HG03135 (cell line): Measurements from ENCODE around the gene ACOXL.

Source experiments
- ATAC-seq: cut with Tn5 transposase; IDR thresholded peaks from one replicate; pipeline ENCODE4 v1.9.1; 2021; ENCODE audit warnings: mild to moderate bottlenecking, moderate library complexity; ENCODE audit not compliant: unreplicated experiment

ACOXL gene

GRCh38 chr2:110751642-110752041 lies 19.3 kb downstream of the ACOXL start:
- ATAC-seq = no peak

- no peak for ATAC-seq
These were observed 20.5 kb downstream of the ACOXL start for GRCh38 chr2:110752871-110753270.

- ATAC-seq = no peak
These were observed 23.2 kb downstream of the ACOXL start for GRCh38 chr2:110755491-110756078.

GRCh38 chr2:110759411-110759810 lies 27.0 kb downstream of the ACOXL start:
- ATAC-seq = no peak

- ATAC-seq = no peak
These were observed 32.6 kb downstream of the ACOXL start for GRCh38 chr2:110764931-110765330.

GRCh38 chr2:110766291-110766690 lies 33.9 kb downstream of the ACOXL start:
- no peak for ATAC-seq

- no peak for ATAC-seq
These were observed 36.2 kb downstream of the ACOXL start for GRCh38 chr2:110768591-110768990.

GRCh38 chr2:110770404-110770958 lies 38.1 kb downstream of the ACOXL start:
- no peak for ATAC-seq

GRCh38 chr2:110770959-110771431 lies 38.6 kb downstream of the ACOXL start:
- no peak for ATAC-seq

GRCh38 chr2:110771547-110772382 lies 39.4 kb downstream of the ACOXL start:
- no peak for ATAC-seq

- ATAC-seq = no peak
These were observed 40.0 kb downstream of the ACOXL start for GRCh38 chr2:110772383-110772755.

- no peak for ATAC-seq
These were observed 41.1 kb downstream of the ACOXL start for GRCh38 chr2:110773401-110773921.

- no peak for ATAC-seq
These were observed 42.3 kb downstream of the ACOXL start for GRCh38 chr2:110774701-110775100.

- no peak for ATAC-seq
These were observed 45.3 kb downstream of the ACOXL start for GRCh38 chr2:110777531-110778311.

- ATAC-seq = no peak
These were observed 48.1 kb downstream of the ACOXL start for GRCh38 chr2:110780461-110780860.

GRCh38 chr2:110783196-110783873 lies 51.0 kb downstream of the ACOXL start:
- no peak for ATAC-seq

GRCh38 chr2:110784047-110784631 lies 51.8 kb downstream of the ACOXL start:
- no peak for ATAC-seq

- no peak for ATAC-seq
These were observed 53.1 kb downstream of the ACOXL start for GRCh38 chr2:110785439-110785838.

- ATAC-seq = no peak
These were observed 56.6 kb downstream of the ACOXL start for GRCh38 chr2:110788976-110789375.

GRCh38 chr2:110789706-110790105 lies 57.3 kb downstream of the ACOXL start:
- ATAC-seq = no peak
